ENCODE data around the gene CHRNA4. TPM values are rescaled to one million over a fixed set of nuclear protein-coding genes. Genes with fewer than 3 reads are reported as not detected.

The CHRNA4 gene
- total and polyA plus RNA-seq, 12 donors: 0.06 to 0.57 (median 0.26) TPM; not detected in 5

DNA sequence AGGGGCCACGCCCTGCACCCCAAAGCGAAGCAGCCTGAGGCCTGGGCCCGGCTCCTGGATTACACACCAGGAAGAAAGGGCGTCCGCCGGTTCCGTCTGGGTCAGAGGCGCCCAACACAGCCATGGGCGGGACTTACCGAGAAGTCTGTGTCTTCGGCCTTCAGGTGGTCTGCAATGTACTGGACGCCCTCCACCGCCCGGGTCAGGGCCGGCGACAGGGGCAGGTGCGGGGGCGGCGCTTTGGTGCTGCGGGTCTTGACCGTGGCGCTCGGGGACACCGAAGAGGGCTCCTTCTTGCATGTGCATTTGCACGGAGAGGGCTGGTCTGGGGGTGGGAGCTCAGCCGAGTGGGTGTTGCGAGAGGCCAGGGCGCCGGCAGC lies 11.6 kb downstream of the CHRNA4 start:
- Histone ChIP-seq H3K4me1 (replicated peaks in 1 of 2) (no peaks in the 10 kb centered on the region), H3K27ac (no peak overlapping the region), H3K36me3 (replicated peaks in 1 of 2) (no peaks in the 10 kb centered on the region), H3K27me3 (no peaks in the 10 kb centered on the region), H3K4me3 (no peak overlapping the region), H3K9me3 (replicated peaks in 1 of 3) (no peaks in the 10 kb centered on the region)
- intact Hi-C loops (cut with DNase I): no loop called here
- WGBS, 4 donors: 88 to 93% (median 89%) methylated on average over 3 to 29 of the region's 29 CpGs
- no peak for DNase-seq
- TF ChIP-seq, protein P1, sequence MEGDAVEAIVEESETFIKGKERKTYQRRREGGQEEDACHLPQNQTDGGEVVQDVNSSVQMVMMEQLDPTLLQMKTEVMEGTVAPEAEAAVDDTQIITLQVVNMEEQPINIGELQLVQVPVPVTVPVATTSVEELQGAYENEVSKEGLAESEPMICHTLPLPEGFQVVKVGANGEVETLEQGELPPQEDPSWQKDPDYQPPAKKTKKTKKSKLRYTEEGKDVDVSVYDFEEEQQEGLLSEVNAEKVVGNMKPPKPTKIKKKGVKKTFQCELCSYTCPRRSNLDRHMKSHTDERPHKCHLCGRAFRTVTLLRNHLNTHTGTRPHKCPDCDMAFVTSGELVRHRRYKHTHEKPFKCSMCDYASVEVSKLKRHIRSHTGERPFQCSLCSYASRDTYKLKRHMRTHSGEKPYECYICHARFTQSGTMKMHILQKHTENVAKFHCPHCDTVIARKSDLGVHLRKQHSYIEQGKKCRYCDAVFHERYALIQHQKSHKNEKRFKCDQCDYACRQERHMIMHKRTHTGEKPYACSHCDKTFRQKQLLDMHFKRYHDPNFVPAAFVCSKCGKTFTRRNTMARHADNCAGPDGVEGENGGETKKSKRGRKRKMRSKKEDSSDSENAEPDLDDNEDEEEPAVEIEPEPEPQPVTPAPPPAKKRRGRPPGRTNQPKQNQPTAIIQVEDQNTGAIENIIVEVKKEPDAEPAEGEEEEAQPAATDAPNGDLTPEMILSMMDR (IDR thresholded peaks at IDR 0.05): no peak
- TF ChIP-seq POLR2A (IDR thresholded peaks at IDR 0.05): no peak

DNA sequence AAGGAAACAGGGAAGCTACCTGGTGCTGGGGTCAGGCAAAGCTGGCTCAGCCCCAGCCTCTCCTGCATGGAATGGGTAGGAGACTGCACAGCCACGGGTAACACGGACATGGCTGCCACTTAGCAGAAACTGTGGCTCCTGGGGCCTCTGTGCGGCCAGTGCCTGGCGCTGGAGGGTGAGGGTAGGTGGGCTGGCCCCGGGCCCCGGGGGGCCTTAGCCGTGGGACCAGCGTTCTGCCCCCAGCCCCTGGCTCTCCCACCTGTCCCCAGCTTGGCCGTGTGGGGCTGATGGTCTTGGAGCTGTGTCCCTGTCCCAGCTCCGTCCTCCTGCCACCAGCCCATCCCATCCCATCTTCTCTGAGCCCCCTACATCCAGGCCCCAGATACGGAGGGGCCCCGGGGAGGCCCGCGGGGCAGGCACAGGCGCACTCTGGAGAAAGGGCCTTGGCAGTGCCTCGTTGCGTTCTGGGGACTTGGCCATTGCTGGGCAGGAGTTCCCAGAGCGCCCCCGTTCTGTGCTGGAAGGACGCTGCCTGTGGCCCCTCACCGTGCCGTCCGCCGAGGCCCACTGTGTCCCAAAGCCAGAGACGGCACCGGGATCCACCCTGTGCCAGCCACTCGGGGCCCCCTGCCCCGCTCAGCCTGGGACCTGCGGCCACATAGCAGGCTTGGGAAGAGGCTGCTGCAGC lies 12.2 kb downstream of the CHRNA4 start:
- no peak overlapping the region for H3K27ac ChIP-seq
- intact Hi-C loops (cut with DNase I): no loop called here
- H3K4me1 ChIP-seq (replicated peaks in 1 of 2): no peaks in the 10 kb centered on the region
- no peaks in the 10 kb centered on the region for H3K9me3 ChIP-seq (replicated peaks in 1 of 3)
- WGBS, 4 donors: 88 to 90% (median 89%) methylated on average over 2 to 29 of the region's 29 CpGs
- no peak overlapping the region for H3K4me3 ChIP-seq
- TF ChIP-seq, protein P1 (IDR thresholded peaks at IDR 0.05): no peak
- no peaks in the 10 kb centered on the region for H3K36me3 ChIP-seq (replicated peaks in 1 of 2)
- no peaks in the 10 kb centered on the region for H3K27me3 ChIP-seq
- DNase-seq: no peak

DNA sequence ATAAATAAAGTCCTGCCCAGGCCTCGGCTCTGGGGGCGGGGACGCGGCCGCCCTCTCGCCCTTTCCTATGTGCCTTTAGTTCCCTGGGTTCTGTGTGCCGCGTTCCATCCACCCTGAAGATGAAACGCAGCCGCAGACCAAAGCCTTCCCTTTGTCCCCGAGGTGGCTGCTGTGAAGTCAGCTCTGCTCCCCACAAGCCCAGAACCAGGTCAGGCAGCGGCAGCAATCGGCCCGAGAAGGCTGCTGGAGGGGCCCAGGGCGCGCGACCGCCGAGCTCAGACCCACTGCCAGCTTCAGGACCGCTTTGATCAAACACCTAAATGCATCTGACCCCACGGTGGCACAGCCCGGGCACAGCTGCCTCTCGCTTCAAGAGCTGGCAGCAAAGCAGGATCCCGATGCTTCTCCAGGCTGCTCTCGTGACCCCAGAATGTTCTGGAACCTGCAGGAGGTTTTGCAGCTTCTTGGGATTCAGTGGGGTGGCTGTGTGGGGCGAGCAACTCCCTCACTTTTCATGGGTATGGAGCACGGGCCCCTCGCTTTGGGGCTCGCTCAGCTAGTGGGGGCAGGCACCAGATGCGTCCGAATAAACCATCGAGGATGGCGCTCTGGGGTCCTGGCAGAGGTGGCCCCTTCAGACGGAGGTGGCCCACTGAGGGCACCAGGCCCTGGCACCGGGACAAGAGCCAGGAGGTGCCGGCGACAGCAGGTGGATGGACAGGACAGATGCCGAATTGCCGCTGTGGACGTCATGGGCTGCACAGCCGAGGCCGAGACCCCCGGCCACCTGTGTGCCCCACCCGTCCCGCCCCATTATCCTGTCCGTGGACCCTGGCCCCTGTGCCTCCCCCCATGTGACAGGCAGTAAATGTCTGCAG lies 13.0 kb downstream of the CHRNA4 start:
- TF ChIP-seq, protein P1 (IDR thresholded peaks at IDR 0.05): no peak
- TF ChIP-seq POLR2A (IDR thresholded peaks at IDR 0.05): no peak
- no peak for DNase-seq
- H3K4me3 ChIP-seq: no peak overlapping the region
- H3K4me1 ChIP-seq (replicated peaks in 1 of 2): no peaks in the 10 kb centered on the region
- 80 to 92% (median 89%) methylated on average over 23 to 46 of the region's 46 CpGs for WGBS, 4 donors
- no peaks in the 10 kb centered on the region for H3K9me3 ChIP-seq (replicated peaks in 1 of 3)
- H3K27ac ChIP-seq: no peak overlapping the region
- H3K27me3 ChIP-seq: no peaks in the 10 kb centered on the region
- H3K36me3 ChIP-seq (replicated peaks in 1 of 2): no peaks in the 10 kb centered on the region
- intact Hi-C loops (cut with DNase I): no loop called here

DNA sequence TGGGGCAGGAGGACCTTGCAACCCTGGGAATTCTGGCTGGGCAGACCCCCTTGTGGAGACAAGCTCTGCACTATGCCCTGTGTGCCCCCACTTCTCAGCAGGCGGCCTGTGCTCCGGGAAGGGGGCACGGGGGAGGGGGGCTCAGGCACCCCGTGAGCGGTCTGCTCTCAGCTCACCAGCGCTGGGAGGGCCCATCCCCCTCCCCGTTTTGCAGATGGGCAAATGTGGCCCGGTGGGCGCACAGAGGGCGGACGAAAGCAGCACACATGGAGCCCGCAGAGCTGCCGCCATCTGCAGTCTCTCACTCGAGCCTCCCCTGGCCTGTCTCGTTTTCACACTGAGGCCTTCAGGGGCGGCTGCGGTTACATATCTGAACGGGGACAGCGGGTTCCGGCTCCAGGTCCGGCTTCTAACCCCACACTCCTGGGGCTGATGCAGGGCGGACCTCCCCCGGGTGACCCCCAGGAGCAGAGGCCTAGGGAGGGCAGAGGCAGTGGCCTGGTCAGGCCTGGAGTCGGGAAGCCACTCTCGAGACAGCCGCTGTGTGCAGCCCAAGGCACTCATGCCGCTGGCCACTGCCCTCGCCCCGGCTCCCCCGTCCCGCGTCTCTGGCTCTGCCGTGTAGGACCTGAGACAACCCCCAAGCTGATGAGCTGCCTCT lies 13.9 kb downstream of the CHRNA4 start:
- no peak overlapping the region for H3K27ac ChIP-seq
- H3K27me3 ChIP-seq: no peaks in the 10 kb centered on the region
- H3K4me1 ChIP-seq (replicated peaks in 1 of 2): no peaks in the 10 kb centered on the region
- H3K4me3 ChIP-seq: no peak overlapping the region
- DNase-seq: no peak
- 74 to 88% (median 85%) methylated on average over 4 to 33 of the region's 33 CpGs for WGBS, 4 donors
- no peaks in the 10 kb centered on the region for H3K9me3 ChIP-seq (replicated peaks in 1 of 3)
- intact Hi-C loops (cut with DNase I): no loop called here
- H3K36me3 ChIP-seq (replicated peaks in 1 of 2): no peaks in the 10 kb centered on the region
- TF ChIP-seq, protein P1 (IDR thresholded peaks at IDR 0.05): no peak
- TF ChIP-seq POLR2A (IDR thresholded peaks at IDR 0.05): no peak
